Neural progenitor cell (in vitro differentiated cells): Measurements from ENCODE around the gene C6orf62. TPM values are rescaled to one million over a fixed set of nuclear protein-coding genes. Genes with fewer than 3 reads are reported as not detected.

Source experiments
- DNase-seq: peaks from one replicate; pipeline ENCODE4 v3.0.0-alpha.2; 2016; ENCODE audit warnings: low spot score
- H2AFZ ChIP-seq: fragments of 200-600 bp; sonication (generic); replicated peaks from 2 replicates; pipeline ENCODE4 v1.6.1; 2016; ENCODE audit warnings: antibody characterized with exemption
- H3F3A ChIP-seq: fragments of 200-600 bp; sonication (generic); 2 replicates; pipeline ENCODE4 v1.6.1; 2016; ENCODE audit warnings: antibody characterized with exemption, low read depth
- H3K27ac ChIP-seq: fragments of 200-600 bp; sonication (generic); 2 replicates; pipeline ENCODE4 v1.5.1; 2016; ENCODE audit warnings: mild to moderate bottlenecking
- H3K27me3 ChIP-seq: fragments of 200-600 bp; sonication (generic); 2 replicates; pipeline ENCODE4 v1.6.1; 2016; ENCODE audit warnings: mild to moderate bottlenecking, moderate library complexity
- H3K36me3 ChIP-seq: fragments of 200-600 bp; sonication (generic); 2 replicates; pipeline ENCODE4 v1.5.1; 2016
- H3K4me1 ChIP-seq: fragments of 200-600 bp; sonication (generic); 2 replicates; pipeline ENCODE4 v1.6.1; 2016; ENCODE audit warnings: mixed run types
- H3K4me2 ChIP-seq: fragments of 200-600 bp; sonication (generic); 2 replicates; pipeline ENCODE4 v1.6.1; 2016
- H3K4me3 ChIP-seq: fragments of 200-600 bp; sonication (generic); 2 replicates; pipeline ENCODE4 v1.5.1; 2016
- H3K79me2 ChIP-seq: fragments of 200-600 bp; sonication (generic); 2 replicates; pipeline ENCODE4 v1.6.1; 2016; ENCODE audit warnings: low read depth
- H3K9ac ChIP-seq: fragments of 200-600 bp; sonication (generic); 2 replicates; pipeline ENCODE4 v1.6.1; 2016
- H3K9me3 ChIP-seq: fragments of 200-600 bp; sonication (generic); 2 replicates; pipeline ENCODE4 v1.5.1; 2016; ENCODE audit warnings: low read depth
- H4K20me1 ChIP-seq: fragments of 200-600 bp; sonication (generic); 2 replicates; pipeline ENCODE4 v1.6.1; 2016; ENCODE audit warnings: low read depth
- H3K27ac Mint-ChIP-seq: 3 replicates; pipeline ENCODE4 v1.8.0; 2021; ENCODE audit warnings: mixed read lengths
- H3K27me3 Mint-ChIP-seq: 2 replicates; pipeline ENCODE4 v1.8.0; 2022; ENCODE audit warnings: low read depth, mild to moderate bottlenecking, inconsistent platforms, moderate library complexity, mixed read lengths; ENCODE audit not compliant: insufficient read depth
- H3K36me3 Mint-ChIP-seq: 3 replicates; pipeline ENCODE4 v1.8.0; 2021; ENCODE audit warnings: mixed read lengths
- H3K4me1 Mint-ChIP-seq: 3 replicates; pipeline ENCODE4 v1.8.0; 2021; ENCODE audit warnings: mixed read lengths
- H3K4me3 Mint-ChIP-seq: 3 replicates; pipeline ENCODE4 v1.8.0; 2021; ENCODE audit warnings: mild to moderate bottlenecking, moderate library complexity, mixed read lengths
- H3K9me3 Mint-ChIP-seq: 3 replicates; pipeline ENCODE4 v1.8.0; 2020; ENCODE audit warnings: mixed read lengths
- EZH2 ChIP-seq: fragments of 200-600 bp; sonication (generic); IDR thresholded peaks from 2 replicates; pipeline ENCODE4 v1.6.1; 2017; ENCODE audit warnings: antibody characterized with exemption, mild to moderate bottlenecking, moderate library complexity
- EZH2phosphoT487 ChIP-seq: fragments of 200-600 bp; sonication (generic); IDR thresholded peaks from 2 replicates; pipeline ENCODE4 v1.6.1; 2017; ENCODE audit warnings: antibody characterized with exemption
- total RNA-seq: library from RNA; depleted of rRNA; stranded (reverse); fragments of >200 nt; gene quantifications from 2 replicates; pipeline ENCODE4 v1.2.3, GENCODE V29; 2015; ENCODE audit warnings: low replicate concordance
- TF ChIP-seq, protein P1 (sequence below): fragments of 200-600 bp; sonication (generic); IDR thresholded peaks from 2 replicates; pipeline ENCODE4 v1.5.1; 2017; ENCODE audit warnings: antibody characterized with exemption, mild to moderate bottlenecking

C6orf62 gene
- total RNA-seq, 1 donor from 2014 or later, result 82.3 TPM

DNA sequence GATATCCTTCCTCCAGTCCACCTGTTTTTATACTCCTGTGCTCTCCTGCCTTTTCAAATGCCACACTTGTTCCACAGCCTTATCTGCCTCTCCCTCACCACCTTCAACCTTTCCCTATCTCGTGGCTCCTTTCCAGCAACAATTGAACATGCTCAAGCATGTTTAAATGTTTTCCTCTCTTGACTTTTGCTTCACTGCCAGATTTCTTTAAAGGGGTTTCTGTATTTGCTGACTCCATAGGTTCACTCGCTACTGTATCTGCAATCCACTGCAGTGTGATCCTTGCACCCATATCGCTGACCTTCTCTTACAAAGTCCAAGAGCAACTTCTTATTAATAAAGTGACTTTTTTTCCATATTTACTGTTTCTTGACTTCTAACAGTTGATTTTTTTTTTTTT, 44.6 kb upstream of the C6orf62 start:
- no peaks in the 10 kb centered on the region for H3K79me2 ChIP-seq
- no peaks in the 10 kb centered on the region for H3K9me3 ChIP-seq
- no peak for DNase-seq
- Mint-ChIP-seq H3K4me3 (no peak overlapping the region), H3K36me3 (no peaks in the 10 kb centered on the region), H3K9me3 (no peaks in the 10 kb centered on the region), H3K27ac (peak overlapping the region; percentile 15), H3K27me3 (peaks cover 3% of the 10 kb centered on the region), H3K4me1 (no peaks in the 10 kb centered on the region)
- H3K4me1 ChIP-seq, result no peaks in the 10 kb centered on the region
- H3F3A ChIP-seq, result no peaks in the 10 kb centered on the region
- no peaks in the 10 kb centered on the region for H3K36me3 ChIP-seq
- no peaks in the 10 kb centered on the region for H4K20me1 ChIP-seq
- H2AFZ ChIP-seq, result no peak overlapping the region
- no peak overlapping the region for H3K4me2 ChIP-seq
- no peak overlapping the region for H3K27ac ChIP-seq
- no peak overlapping the region for H3K9ac ChIP-seq
- H3K27me3 ChIP-seq, result no peaks in the 10 kb centered on the region
- H3K4me3 ChIP-seq, result no peak overlapping the region
- TF ChIP-seq EZH2, result no peak

- no peak overlapping the region for H3K4me3 ChIP-seq
- TF ChIP-seq EZH2phosphoT487, result no peak
- TF ChIP-seq, protein P1, sequence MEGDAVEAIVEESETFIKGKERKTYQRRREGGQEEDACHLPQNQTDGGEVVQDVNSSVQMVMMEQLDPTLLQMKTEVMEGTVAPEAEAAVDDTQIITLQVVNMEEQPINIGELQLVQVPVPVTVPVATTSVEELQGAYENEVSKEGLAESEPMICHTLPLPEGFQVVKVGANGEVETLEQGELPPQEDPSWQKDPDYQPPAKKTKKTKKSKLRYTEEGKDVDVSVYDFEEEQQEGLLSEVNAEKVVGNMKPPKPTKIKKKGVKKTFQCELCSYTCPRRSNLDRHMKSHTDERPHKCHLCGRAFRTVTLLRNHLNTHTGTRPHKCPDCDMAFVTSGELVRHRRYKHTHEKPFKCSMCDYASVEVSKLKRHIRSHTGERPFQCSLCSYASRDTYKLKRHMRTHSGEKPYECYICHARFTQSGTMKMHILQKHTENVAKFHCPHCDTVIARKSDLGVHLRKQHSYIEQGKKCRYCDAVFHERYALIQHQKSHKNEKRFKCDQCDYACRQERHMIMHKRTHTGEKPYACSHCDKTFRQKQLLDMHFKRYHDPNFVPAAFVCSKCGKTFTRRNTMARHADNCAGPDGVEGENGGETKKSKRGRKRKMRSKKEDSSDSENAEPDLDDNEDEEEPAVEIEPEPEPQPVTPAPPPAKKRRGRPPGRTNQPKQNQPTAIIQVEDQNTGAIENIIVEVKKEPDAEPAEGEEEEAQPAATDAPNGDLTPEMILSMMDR, result no peak
- no peak for TF ChIP-seq EZH2
- H3K4me3 Mint-ChIP-seq, result no peak overlapping the region
- no peaks in the 10 kb centered on the region for H4K20me1 ChIP-seq
- peaks cover 3% of the 10 kb centered on the region for H3K27me3 Mint-ChIP-seq
- no peaks in the 10 kb centered on the region for H3K36me3 Mint-ChIP-seq
- H3F3A ChIP-seq, result peaks cover 10% of the 10 kb centered on the region
- peak overlapping the region; percentile 20 for H3K27ac Mint-ChIP-seq
- peak overlapping the region; percentile 69 for H2AFZ ChIP-seq
- no peaks in the 10 kb centered on the region for H3K9me3 Mint-ChIP-seq
- H3K27ac ChIP-seq, result no peak overlapping the region
- peaks cover 9% of the 10 kb centered on the region for H3K4me1 ChIP-seq
- no peak for DNase-seq
- no peaks in the 10 kb centered on the region for H3K27me3 ChIP-seq
- no peaks in the 10 kb centered on the region for H3K79me2 ChIP-seq
- peaks cover 4% of the 10 kb centered on the region for H3K4me1 Mint-ChIP-seq
- no peak overlapping the region for H3K9ac ChIP-seq
- H3K9me3 ChIP-seq, result no peaks in the 10 kb centered on the region
- no peak overlapping the region for H3K4me2 ChIP-seq
- no peaks in the 10 kb centered on the region for H3K36me3 ChIP-seq
These were observed 42.9 kb upstream of the C6orf62 start for GRCh38 chr6:24761851-24762250.

DNA sequence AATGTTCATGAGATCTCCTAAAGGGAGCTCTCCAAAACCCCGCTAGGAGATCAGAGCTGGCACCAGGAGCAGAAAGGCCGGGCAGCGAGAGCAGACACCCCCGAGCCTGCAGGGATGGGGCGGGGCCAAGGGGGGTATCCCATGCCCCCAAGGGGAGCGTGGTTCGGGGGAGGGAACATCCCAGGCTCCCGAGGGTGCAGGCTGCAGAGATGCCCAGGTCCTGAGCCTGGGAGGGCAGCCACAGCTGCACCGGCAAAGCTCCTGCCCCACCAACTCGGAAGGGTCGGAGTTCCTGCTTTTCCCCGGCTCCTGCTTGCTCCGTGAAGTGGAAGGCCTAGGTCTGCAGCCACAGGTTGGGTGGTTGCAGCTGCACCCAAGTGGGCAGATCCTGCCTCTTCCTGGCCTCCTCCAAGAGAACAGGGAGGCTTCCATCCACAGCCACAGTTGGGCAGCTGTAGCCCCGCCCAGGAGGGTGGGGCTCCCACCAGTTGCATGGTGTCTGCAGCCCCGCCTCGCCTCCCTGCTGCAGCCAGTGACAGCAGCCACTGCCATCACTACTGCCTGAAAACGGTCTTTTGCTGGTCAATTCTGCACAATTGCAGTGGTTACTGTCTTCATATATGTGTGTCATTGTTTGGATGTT, 42.4 kb upstream of the C6orf62 start:
- H3K79me2 ChIP-seq, result no peaks in the 10 kb centered on the region
- H3K9me3 Mint-ChIP-seq, result no peaks in the 10 kb centered on the region
- peaks cover 3% of the 10 kb centered on the region for H3K27me3 Mint-ChIP-seq
- H2AFZ ChIP-seq, result peak overlapping the region; percentile 69
- H3K9me3 ChIP-seq, result no peaks in the 10 kb centered on the region
- no peak overlapping the region for H3K27ac ChIP-seq
- H3K9ac ChIP-seq, result no peak overlapping the region
- H3K36me3 ChIP-seq, result no peaks in the 10 kb centered on the region
- peaks cover 10% of the 10 kb centered on the region for H3F3A ChIP-seq
- H3K36me3 Mint-ChIP-seq, result no peaks in the 10 kb centered on the region
- H4K20me1 ChIP-seq, result no peaks in the 10 kb centered on the region
- no peak overlapping the region for H3K4me3 Mint-ChIP-seq
- H3K27ac Mint-ChIP-seq, result peak overlapping the region; percentile 20
- H3K4me1 Mint-ChIP-seq, result peaks cover 4% of the 10 kb centered on the region
- DNase-seq, result peak; percentile 10
- TF ChIP-seq EZH2, result no peak
- TF ChIP-seq, protein P1, result no peak
- TF ChIP-seq EZH2phosphoT487, result no peak
- H3K4me3 ChIP-seq, result no peak overlapping the region
- peaks cover 9% of the 10 kb centered on the region for H3K4me1 ChIP-seq
- H3K27me3 ChIP-seq, result no peaks in the 10 kb centered on the region
- H3K4me2 ChIP-seq, result no peak overlapping the region

GRCh38 chr6:24760210-24760609, 41.3 kb upstream of the C6orf62 start:
- H3K27ac Mint-ChIP-seq, result no peak overlapping the region
- no peaks in the 10 kb centered on the region for H3K79me2 ChIP-seq
- no peak overlapping the region for H3K4me3 Mint-ChIP-seq
- H3K9me3 ChIP-seq, result no peaks in the 10 kb centered on the region
- DNase-seq, result no peak
- no peaks in the 10 kb centered on the region for H4K20me1 ChIP-seq
- H3K9me3 Mint-ChIP-seq, result peaks cover 2% of the 10 kb centered on the region
- no peak overlapping the region for H3K9ac ChIP-seq
- no peak for TF ChIP-seq EZH2phosphoT487
- H3K27ac ChIP-seq, result no peak overlapping the region
- peaks cover 9% of the 10 kb centered on the region for H3K4me1 ChIP-seq
- no peak overlapping the region for H3K4me3 ChIP-seq
- H3F3A ChIP-seq, result peaks cover 10% of the 10 kb centered on the region
- H3K36me3 Mint-ChIP-seq, result no peaks in the 10 kb centered on the region
- no peak overlapping the region for H2AFZ ChIP-seq
- H3K27me3 ChIP-seq, result no peaks in the 10 kb centered on the region
- H3K4me2 ChIP-seq, result no peak overlapping the region
- no peaks in the 10 kb centered on the region for H3K36me3 ChIP-seq
- H3K27me3 Mint-ChIP-seq, result peaks cover 3% of the 10 kb centered on the region
- H3K4me1 Mint-ChIP-seq, result peaks cover 4% of the 10 kb centered on the region
